Inferior parietal cortex (tissue), 1 donor: Measurements from ENCODE around the gene KIF4A.
"Not testable (repeated sequence)": the region's sequence is repeated elsewhere in the genome, so short reads cannot be mapped to it uniquely, and the experiment has no call there.

Experiments used
- DNase-seq: peaks from one replicate; pipeline ENCODE4 v3.0.0-alpha.2; 2016; ENCODE audit errors: extremely low spot score

Gene KIF4A

DNA sequence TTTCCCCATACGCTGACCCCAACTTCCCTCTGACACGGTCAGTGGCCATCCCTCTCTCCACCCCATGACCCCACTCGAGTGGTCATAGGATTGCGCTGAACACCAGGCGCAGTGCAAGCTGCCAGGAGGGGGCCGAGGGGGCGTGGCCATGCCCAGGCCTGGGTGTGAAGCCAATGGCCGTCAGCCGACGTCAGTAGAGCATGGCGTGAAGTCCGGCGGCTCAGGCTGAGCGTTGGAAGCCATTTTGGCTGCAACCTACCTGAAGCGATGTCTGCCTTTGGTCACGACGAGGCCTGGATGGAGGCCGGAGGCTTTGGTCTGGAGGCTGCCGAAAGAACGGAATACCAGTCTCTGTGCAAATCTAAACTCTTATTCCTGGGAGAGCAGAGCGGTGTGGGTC, 8.0 kb upstream of the KIF4A start, which contains the start of gene RAB41:
RAB41 (plus strand) TSS at position 222 of the 400 bp plus-strand sequence; CDS start at position 268, 46 bp downstream.
- no peak for DNase-seq

DNA sequence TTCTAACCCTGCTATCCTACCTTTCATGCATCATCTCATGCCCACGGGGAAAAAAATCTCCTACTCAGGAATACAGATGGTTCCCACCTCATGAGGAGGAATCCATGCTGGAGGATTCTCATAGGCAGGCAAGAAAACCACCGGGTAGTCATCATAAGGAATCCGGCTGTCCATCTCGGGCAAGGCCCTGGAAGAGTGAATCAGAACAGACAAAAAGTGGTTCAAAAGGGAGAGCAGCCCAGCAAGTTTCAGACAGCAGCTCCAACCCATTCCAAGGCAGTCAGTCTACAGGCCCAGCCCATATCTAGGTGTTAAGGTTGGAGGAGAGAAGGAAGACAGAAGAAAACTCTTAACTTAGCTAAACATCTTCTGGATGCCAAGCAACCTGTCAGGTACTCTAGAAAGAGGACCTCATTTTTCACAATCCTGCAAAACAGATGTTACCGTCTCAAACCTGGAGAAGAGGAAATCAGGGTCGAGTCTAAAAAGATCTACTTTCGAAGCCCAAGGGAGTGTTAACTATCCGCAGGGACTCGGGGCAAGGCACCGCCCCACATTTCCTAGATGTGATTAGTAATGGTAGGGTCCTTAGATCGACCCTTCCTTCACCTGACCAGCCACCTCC, 624 bp upstream of the KIF4A start:
- DNase-seq = no peak

DNA sequence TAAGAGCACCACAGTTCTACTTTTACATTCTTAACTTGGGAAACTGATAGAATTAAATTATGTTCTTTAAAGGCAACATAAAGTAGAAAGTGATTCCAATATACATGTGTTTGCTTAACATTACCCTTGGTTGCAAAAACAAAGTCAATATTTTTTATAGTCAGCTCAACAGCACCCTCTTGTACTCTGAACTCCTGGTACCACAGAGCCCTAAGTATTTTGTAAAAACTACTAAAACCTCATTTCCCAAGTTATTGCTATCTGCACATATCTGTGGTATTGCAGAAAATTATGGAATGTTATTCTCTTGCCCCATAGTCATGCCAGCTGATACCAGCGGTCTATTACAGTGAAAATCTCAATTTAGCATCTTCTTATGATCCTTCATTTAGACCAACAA, 2.9 kb downstream of the KIF4A start:
- DNase-seq = no peak

DNA sequence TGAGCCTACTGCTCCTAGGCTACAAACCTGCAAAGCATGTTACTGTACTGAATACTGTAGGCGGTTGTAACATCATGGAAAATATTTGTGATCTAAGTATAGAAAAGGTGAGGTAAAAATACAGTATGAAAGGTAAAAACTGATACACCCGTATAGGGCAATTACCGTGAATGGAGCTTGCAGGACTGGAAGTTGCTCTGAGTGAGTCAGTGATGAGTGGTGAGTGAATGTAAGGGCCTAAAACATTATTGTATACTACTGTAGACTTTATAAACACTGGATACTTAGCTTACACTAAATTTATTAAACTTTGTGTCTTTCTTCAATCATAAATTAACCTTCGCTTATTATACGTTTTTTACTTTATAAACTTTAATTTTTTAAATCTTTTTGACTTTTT, 3.7 kb downstream of the KIF4A start:
- no peak for DNase-seq

DNA sequence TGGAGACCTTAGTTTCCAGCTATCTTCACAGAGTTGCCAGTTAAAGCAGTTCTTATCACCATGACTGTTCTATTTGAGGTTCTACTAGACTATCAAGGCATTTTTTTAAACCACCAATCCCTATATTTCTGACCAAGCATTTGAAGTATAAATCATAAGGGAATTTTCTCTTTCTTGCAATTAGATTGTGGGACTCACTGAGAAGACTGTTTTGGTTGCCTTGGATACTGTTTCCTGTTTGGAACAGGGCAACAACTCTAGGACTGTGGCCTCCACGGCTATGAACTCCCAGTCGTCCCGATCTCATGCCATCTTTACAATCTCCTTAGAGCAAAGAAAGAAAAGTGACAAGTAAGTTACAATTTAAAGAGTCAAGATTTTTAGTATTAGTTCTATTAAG, 11.8 kb downstream of the KIF4A start:
- DNase-seq = no peak

DNA sequence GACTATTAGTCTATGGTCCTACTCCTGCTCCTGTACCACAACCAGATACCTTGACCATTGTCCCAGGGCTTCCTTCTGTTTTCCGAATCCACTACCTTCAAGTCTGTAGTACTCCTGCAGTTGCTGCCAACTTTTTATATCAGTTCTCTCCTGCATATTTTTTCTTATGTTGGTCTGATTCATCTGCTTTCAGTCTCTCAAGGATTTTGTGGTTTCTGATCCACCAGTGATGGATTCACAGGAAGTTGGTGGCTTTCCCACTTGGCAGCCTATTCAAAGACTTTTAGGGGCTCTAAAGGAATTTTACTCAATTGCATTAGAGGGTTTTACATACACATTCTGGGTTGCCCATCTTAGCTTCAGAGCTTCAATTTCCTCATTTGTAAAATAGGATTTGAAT, 23.6 kb downstream of the KIF4A start:
- DNase-seq = no peak

DNA sequence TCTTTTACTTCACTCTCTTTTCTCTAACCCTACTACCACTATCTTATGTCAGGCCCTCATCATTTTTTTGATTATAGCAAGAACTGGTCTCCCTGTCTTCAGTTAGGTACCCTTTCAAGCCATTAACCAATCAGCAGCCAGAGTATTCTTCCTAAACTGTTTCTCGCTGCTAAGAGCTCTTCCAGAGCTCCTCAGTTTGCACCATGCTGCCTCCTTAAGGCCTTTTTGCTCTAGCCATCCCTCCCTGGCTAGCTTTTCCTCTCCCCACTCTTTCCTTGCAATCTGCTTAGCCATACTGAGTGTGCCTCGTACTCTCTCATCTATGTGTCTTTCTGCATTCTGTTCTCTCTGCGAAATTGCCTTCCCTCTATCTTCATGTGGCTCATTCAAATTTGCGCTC, 32.9 kb downstream of the KIF4A start:
- no peak for DNase-seq

DNA sequence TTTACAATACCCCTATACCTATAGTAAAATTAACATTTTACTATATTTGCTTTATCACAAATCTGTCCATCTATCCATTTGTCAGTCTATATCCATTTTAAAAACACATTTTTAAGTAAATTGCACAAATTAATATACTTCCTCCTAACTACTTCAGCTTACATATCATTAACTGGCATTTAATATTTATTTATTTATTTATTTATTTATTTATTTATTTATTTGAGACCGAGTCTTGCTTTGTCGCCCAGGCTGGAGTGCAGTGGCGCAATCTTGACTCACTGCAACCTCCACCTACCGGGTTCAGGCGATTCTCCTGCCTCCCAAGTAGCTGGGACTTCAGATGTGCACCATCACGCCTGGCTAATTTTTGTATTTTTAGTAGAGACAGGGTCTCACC, 33.7 kb downstream of the KIF4A start:
- not testable (repeated sequence) for DNase-seq

DNA sequence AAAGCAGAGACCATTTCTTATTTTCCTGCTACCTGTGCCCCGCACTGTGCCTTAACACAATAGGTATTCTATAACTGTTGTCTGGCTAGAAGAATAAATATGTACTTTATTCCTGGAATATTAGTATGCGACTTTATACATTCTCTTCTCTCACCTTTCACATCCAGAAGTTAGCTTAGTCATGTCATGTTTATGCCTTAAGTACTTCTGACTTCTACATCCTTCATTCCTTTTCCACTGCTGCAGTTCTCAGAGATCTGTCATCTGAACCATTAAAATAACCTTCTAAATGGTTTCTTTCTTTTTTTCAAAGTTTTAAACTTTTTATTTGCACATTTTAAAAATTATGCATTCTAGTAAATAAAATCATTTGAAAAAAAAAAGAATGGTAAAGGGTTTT, 34.4 kb downstream of the KIF4A start:
- no peak for DNase-seq

DNA sequence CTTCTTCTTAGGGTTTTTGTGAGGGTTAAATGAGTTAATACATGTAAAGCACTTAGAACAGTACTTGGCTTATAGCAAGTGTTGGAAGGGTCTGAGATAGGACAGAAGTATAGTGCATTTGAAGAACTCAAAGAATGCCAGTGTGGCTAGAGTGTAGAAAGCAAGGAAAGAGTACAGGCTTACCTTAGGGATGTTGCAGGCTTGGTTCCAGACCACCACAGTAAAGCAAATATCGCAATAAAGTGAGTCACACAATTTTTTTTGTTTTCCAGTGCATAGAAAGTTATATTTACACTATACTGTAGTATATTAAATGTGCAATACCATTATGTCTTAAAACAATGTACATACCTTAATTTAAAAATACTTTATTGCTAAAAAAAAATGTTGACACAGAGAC, 41.3 kb downstream of the KIF4A start:
- DNase-seq = no peak

DNA sequence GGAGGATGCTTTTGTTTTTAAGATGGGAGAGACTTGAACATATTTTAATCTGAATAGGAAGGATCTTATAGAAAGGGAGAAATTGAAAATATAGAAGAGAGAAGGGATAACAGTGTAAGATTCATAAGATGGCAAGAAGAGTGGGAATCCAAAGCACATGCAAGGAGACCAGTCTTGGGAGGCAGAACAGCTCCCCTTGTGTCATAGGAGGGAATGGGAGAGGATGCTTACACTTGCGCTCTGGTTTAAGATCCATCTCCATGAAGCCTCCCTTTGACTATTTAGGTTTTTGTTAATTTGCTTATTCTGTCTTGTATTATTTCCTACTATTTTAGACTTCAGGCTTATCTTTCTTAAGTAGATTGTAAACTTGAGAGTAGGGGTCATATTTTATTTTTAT, 42.7 kb downstream of the KIF4A start:
- no peak for DNase-seq

DNA sequence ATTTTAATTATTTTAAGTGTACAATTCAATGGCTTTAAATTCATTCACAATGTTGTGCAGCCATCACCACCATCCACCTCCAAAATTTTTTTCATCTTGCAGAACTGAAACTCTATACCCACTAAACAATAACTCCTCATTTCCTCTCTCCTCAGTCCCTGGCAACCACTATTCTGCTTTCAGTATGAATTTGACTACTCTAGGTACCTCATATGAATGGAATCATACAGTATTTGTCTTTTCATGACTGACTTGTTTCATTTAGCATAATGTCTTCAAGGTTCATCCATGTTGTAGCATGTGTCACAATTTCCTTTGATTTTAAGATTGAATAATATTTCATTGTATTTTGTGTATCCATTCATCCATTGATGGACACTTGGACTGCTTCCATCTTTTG, 46.9 kb downstream of the KIF4A start:
- DNase-seq = no peak

DNA sequence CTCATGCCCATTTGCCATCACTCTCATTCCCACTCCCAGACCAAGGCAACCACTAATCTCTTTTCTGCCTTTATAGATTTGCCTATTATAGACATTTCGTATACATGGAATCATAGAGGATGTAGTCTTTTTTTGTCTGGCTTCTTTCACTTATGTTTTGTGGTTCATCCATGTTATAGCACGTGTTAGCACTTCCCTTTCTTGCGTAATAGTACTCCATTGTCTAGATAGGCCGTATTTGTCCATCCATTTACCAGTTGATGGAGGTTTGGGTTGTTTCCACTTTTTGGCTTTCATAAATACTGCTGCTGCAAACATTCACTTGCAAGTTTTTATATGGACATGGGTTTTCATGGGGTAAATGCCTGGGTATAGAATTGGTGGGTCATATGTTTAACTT, 48.4 kb downstream of the KIF4A start:
- DNase-seq = no peak

DNA sequence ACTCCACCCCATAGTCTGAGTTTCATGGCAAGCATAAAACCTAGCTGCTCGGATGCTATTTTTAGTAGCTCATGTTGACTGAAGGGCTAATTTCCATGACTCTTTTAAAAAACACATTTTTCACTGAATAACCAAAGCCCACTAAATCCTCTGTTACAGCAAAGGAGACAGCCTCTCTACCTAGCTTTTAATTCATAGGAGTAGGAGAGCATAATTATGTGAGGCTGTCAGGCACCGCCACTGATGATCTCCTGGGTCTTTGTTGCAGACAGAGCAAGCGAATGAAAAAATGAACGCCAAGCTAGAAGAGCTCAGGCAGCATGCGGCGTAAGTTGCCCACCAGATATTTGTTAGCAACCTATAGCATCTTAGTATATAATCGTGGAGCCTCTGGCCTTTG, 53.5 kb downstream of the KIF4A start:
- DNase-seq = no peak

DNA sequence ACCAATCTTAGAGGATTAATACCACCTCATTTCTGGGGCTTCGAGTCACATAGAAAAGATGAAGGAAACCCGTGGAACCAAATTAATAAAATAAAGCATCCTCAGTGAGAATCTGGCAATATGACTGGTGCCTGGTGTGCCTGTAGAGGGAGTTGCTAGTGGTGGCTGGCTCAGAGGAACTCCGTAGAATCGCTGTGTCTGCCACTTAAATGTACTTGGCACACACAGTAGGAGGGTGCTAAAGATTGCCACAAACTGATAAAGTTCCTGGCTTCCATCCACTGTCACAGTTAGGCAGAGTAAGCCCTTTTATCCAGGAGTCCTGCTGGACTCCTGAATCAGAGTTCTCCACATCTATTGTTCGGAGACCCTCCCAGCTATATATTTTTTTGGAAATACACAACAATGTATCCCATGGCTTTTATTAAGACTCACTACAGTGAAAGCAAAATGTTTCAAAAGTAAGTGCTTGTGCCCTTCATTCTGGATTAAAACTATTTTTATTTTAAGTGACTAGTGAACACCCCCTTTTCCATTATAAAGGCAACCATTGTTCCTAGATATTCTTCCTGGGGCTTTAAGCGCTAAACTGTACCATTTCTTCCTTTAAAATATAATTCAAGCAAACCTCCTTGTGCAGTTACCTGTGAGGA, 56.6 kb downstream of the KIF4A start:
- DNase-seq = no peak

DNA sequence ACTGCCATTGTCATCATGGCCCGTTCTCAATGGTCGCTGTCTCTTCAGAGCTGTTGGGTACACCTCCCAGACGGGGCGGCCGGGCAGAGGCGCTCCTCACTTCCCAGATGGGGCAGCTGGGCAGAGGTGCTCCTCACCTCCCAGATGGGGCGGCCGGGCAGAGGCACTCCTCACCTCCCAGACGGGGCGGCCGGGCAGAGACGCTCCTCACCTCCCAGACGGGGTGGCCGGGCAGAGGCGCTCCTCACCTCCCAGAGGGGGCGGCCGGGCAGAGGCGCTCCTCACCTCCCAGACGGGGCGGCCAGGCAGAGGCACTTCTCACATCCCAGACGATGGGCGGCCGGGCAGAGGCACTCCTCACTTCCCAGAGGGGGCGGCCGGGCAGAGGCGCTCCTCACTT, 58.9 kb downstream of the KIF4A start:
- not testable (repeated sequence) for DNase-seq

DNA sequence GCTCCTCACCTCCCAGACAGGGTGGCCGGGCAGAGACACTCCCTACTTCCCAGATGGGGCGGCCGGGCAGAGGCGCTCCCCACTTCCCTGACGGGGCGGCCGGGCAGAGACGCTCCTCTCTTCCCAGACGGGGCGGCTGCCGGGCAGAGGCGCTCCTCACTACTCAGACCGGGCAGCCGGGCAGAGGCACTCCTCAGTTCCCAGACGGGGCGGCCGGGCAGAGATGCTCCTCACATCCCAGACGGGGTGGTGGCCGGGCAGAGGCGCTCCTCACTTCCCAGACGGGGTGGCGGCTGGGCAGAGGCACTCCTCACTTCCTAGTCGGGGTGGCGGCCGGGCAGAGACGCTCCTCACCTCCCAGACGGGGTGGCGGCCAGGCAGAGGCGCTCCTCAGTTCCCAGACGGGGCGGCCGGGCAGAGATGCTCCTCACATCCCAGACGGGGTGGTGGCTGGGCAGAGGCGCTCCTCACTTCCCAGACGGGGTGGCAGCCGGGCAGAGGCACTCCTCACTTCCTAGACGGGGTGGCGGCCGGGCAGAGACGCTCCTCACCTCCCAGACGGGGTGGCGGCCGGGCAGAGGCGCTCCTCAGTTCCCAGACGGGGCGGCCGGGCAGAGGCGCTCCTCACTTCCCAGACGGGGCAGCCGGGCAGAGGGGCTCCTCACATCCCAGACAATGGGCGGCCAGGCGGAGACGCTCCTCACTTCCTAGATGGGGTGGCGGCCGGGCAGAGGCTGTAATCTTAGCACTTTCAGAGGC, 59.6 kb downstream of the KIF4A start:
- DNase-seq = not testable (repeated sequence)

DNA sequence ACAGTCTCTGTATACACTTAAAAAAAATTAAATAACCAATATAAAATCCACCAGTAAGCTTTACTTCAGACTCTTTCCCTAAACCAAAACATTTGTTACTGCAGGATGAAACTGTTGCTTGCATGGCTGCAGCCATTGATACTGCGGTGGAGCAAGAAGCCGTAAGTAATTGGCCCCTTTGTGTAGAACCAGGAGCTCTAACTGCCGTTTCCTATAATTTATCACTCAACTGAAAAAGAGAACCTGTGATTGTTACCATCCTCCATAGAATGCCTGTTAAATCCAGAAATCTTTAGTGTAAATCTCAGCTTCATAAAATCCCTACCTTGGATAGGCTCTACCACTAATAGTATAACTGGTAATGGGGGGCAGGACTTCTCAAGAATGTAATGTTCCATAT, 62.6 kb downstream of the KIF4A start:
- DNase-seq = no peak

DNA sequence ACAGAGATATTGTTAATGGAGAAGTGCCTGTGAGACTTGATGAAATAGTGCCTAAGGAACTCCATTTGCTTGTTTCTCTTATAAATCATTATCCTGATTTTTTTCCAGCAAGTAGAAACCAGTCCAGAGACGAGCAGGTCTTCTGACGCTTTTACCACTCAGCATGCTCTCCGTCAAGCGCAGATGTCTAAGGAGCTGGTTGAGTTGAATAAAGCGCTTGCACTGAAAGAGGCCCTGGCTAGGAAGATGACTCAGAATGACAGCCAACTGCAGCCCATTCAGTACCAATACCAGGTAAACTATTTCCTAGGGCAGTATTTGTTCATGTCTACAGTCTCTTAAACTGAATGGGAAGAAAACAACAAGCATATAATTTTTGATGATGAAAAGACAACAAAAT, 63.6 kb downstream of the KIF4A start:
- no peak for DNase-seq

DNA sequence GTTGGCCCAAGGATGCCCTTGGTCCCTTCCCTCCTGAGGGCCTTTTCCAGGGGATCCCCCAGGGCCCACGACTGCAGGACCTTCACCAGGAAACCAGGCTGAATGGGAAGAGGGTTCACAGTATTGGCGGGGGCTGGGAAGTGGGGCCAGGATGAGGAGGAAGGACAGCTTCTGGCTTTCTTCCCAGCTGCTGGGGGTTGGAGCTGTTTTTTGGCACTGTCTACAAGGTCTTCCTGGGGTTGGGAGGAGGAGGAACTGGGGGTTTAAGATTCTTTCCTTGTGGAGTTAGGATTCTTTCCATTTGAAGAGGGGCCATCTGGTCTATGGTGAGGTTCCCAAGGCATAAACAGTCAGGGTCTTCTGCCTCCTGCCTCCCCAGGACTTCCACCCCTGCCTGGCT, 64.8 kb downstream of the KIF4A start:
- DNase-seq = no peak

DNA sequence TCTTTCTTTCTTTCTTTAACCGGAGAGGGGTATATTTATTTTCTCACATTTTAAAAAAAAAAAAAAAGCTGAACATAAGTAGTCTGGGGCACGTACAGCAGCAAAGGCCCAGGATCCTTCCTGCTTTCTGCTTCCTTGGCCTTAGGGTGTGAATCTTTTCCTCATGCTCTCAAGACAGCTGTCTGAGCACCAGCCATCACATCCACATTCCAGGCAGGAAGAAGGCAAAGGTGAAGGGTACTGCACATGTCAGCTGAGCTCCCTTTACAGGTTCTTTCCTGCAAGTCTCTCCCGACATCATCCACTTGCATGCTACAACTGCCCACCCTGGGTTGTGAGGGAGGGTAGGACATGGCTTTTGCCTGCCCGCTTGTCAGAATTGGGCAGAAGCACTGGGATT, 69.6 kb downstream of the KIF4A start:
- no peak for DNase-seq

DNA sequence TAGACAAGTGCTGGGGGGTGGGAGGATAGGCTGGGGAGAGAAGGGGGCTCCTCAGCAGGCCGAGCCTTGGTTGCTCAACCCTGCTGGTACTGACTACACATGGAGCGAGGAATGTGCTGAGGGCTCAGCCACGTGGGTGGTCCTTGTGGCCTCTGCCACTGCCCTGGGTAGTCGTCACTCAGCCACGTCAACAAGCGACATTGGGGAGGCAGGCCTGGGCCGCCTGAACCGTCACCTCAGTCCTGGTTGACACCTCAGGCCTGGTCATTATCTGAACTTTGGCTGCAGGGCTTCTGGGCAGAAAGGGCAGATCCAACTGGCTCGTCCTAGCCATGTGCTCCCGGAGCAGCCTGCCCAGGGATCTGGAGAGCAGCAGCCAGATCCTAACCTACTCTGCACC, 70.5 kb downstream of the KIF4A start:
- DNase-seq = no peak

DNA sequence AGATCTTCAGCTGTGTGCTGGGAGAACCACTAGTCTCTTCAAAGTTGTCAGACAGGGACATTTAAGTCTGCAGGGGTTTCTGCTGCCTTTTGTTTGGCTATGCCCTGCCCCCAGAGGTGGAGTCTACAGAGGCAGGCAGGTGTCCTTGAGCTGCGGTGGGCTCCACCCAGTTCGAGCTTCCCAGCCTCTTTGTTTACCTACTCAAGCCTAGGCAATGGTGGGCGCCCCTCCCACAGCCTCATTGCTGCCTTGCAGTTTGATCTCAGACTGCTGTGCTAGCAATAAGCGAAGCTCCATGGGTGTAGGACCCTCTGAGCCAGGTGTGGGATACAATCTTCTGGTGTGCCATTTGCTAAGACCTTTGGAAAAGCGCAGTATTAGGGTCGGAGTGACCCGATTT, 78.8 kb downstream of the KIF4A start:
- not testable (repeated sequence) for DNase-seq
